Liver (tissue), 9 donors: ENCODE measurements around the gene MRRF. TPM values are rescaled to one million over a fixed set of nuclear protein-coding genes. Genes with fewer than 3 reads are reported as not detected.
"Not testable (repeated sequence)": the region's sequence is repeated elsewhere in the genome, so short reads cannot be mapped to it uniquely, and the experiment has no call there.

Source experiments
- DNase-seq: peaks from one replicate; pipeline ENCODE4 v3.0.0-alpha.2; 2017; ENCODE audit warnings: low spot score
- H3K27ac ChIP-seq, 2 donors: one replicate each; pipeline ENCODE4 v1.7.0; 2013; ENCODE audit warnings: inconsistent platforms in 2 of 2, low read length in 2 of 2, control low read depth in 1 of 2, low read depth in 1 of 2, mild to moderate bottlenecking in 1 of 2
- H3K27me3 ChIP-seq, 4 donors: one replicate each; pipeline versions ENCODE4 v1.6.1 to v1.7.0; 2013; ENCODE audit warnings: low read length in 3 of 4, inconsistent platforms in 1 of 4, mild to moderate bottlenecking in 1 of 4, moderate library complexity in 1 of 4; ENCODE audit not compliant: control insufficient read depth in 4 of 4, insufficient read depth in 4 of 4
- H3K36me3 ChIP-seq, 4 donors: one replicate each; pipeline versions ENCODE4 v1.6.1 to v1.7.0; 2013; ENCODE audit warnings: low read length in 3 of 4, mild to moderate bottlenecking in 3 of 4, low read depth in 1 of 4, moderate library complexity in 1 of 4; ENCODE audit not compliant: control insufficient read depth in 4 of 4, insufficient read depth in 3 of 4
- H3K4me1 ChIP-seq, 4 donors: one replicate each; pipeline versions ENCODE4 v1.6.1 to v1.7.0; 2013; ENCODE audit warnings: low read length in 3 of 4, mild to moderate bottlenecking in 3 of 4, moderate library complexity in 1 of 4; ENCODE audit not compliant: control insufficient read depth in 4 of 4, insufficient read depth in 4 of 4
- H3K4me3 ChIP-seq, 3 donors: one replicate each; pipeline versions ENCODE4 v1.6.1 to v1.7.0; 2013; ENCODE audit warnings: low read length in 3 of 3, control low read depth in 1 of 3, low read depth in 1 of 3, mild to moderate bottlenecking in 1 of 3
- H3K9ac ChIP-seq, 2 donors: one replicate each; pipeline ENCODE4 v1.7.0; 2013; ENCODE audit warnings: low read length in 2 of 2, mild to moderate bottlenecking in 2 of 2, moderate library complexity in 2 of 2, control low read depth in 1 of 2, low read depth in 1 of 2
- H3K9me3 ChIP-seq, 4 donors: one replicate each; pipeline versions ENCODE4 v1.6.1 to v1.7.0; 2013; ENCODE audit warnings: low read length in 3 of 4; ENCODE audit not compliant: control insufficient read depth in 4 of 4
- ATF3 ChIP-seq: IDR thresholded peaks from 2 replicates; pipeline ENCODE4 v1.6.1; 2016; ENCODE audit warnings: antibody characterized with exemption
- CTCF ChIP-seq: fragments of 150-350 bp; IDR thresholded peaks from 2 replicates; pipeline ENCODE4 v1.5.1; 2017; ENCODE audit warnings: improper control_type of control experiment, low read depth, low read length; ENCODE audit not compliant: missing input control
- EGR1 ChIP-seq, 2 donors: IDR thresholded peaks; 2 replicates each; pipeline ENCODE4 v1.6.1; 2016 to 2018; ENCODE audit warnings: antibody characterized with exemption in 2 of 2, low read depth in 2 of 2
- GABPA ChIP-seq, 2 donors: IDR thresholded peaks in 1 of 2; conservative IDR thresholded peaks in 1 of 2; 2 replicates each; pipeline ENCODE4 v1.6.1; 2016; ENCODE audit warnings: antibody characterized with exemption in 2 of 2, mild to moderate bottlenecking in 1 of 2, moderate library complexity in 1 of 2
- HNF4A ChIP-seq, 2 donors: conservative IDR thresholded peaks; 2 replicates each; pipeline ENCODE4 v1.6.1; 2016; ENCODE audit warnings: antibody characterized with exemption in 2 of 2, mild to moderate bottlenecking in 2 of 2
- JUND ChIP-seq, 2 donors: IDR thresholded peaks; 2 replicates each; pipeline ENCODE4 v1.6.1; 2016; ENCODE audit warnings: antibody characterized with exemption in 2 of 2
- MAX ChIP-seq: IDR thresholded peaks from 2 replicates; pipeline ENCODE4 v1.6.1; 2016; ENCODE audit warnings: antibody characterized with exemption
- NR2F2 ChIP-seq: IDR thresholded peaks from 2 replicates; pipeline ENCODE4 v1.6.1; 2016; ENCODE audit warnings: antibody characterized with exemption
- RAD21 ChIP-seq, 2 donors: IDR thresholded peaks; 2 replicates each; pipeline ENCODE4 v1.6.1; 2016; ENCODE audit warnings: antibody characterized with exemption in 2 of 2, mild to moderate bottlenecking in 2 of 2
- REST ChIP-seq: IDR thresholded peaks from 2 replicates; pipeline ENCODE4 v1.6.1; 2016; ENCODE audit warnings: antibody characterized with exemption, mild to moderate bottlenecking
- RXRA ChIP-seq, 2 donors: IDR thresholded peaks; 2 replicates each; pipeline ENCODE4 v1.6.1; 2017 to 2018; ENCODE audit warnings: antibody characterized with exemption in 2 of 2, mild to moderate bottlenecking in 1 of 2
- SP1 ChIP-seq: IDR thresholded peaks from 2 replicates; pipeline ENCODE4 v1.6.1; 2018; ENCODE audit warnings: antibody characterized with exemption, mild to moderate bottlenecking
- TAF1 ChIP-seq: conservative IDR thresholded peaks from 2 replicates; pipeline ENCODE4 v1.6.1; 2016; ENCODE audit warnings: antibody characterized with exemption, mild to moderate bottlenecking
- ZBTB33 ChIP-seq: IDR thresholded peaks from 2 replicates; pipeline ENCODE4 v1.6.1; 2016; ENCODE audit warnings: antibody characterized with exemption
- WGBS: extraction: QIAGEN DNeasy Blood & Tissue Kit; methylation state at CpG from one replicate; pipeline ENCODE4 v1.1.7; 2013; 5-methylcytosine and 5-hydroxymethylcytosine counted together
- polyA plus RNA-seq, 2 donors: library from polyadenylated mRNA; stranded (reverse) in 1 of 2; unstranded in 1 of 2; fragments of 200-250 nt in 1 of 2; fragments of >200 nt in 1 of 2; fragmentation: Nextera tagmentation in 1 of 2; extraction: Ambion mirVana in 1 of 2; gene quantifications; one replicate each; pipeline versions ENCODE4 v1.2.1 to v1.2.3, GENCODE V29; 2013 to 2015
- total RNA-seq, 2 donors: library from RNA; depleted of rRNA; stranded (reverse); fragments of >200 nt; gene quantifications; one replicate each; pipeline ENCODE4 v1.2.3, GENCODE V29; 2014
- donor health status: healthy.
- donor health status: healthy.
- donor health status: healthy.
- donor health status: healthy.
- donor health status: healthy.

Gene MRRF
- total and polyA plus RNA-seq, 4 donors: 15.4 to 30.9 (median 22.3) TPM

- Histone ChIP-seq H3K9me3 (no peaks in the 10 kb centered on the region), H3K4me1 (peaks cover 4 to 14% (median 12%) of the 10 kb centered on the region in 4 donors), H3K9ac (no peak overlapping the region), H3K27me3 (no peaks in the 10 kb centered on the region), H3K27ac (no peak overlapping the region), H3K36me3 (peaks cover 5 to 19% (median 14%) of the 10 kb centered on the region in 4 donors), H3K4me3 (no peak overlapping the region)
- 83% methylated on average over 2 of the region's 2 CpGs for WGBS
- no peak for DNase-seq
- no peak for TF ChIP-seq HNF4A (conservative IDR thresholded peaks at IDR 0.05)
- TF ChIP-seq CTCF: no peak
- no peak for TF ChIP-seq RAD21 (IDR thresholded peaks at IDR 0.05)
- no peak for TF ChIP-seq SP1
- no peak for TF ChIP-seq MAX
- TF ChIP-seq TAF1: no peak
- TF ChIP-seq EGR1 (IDR thresholded peaks at IDR 0.05; ENCODE audit: low read depth in 2 of 2): no peak
- no peak for TF ChIP-seq RXRA (IDR thresholded peaks at IDR 0.05)
- TF ChIP-seq NR2F2: no peak
- TF ChIP-seq REST: no peak
- TF ChIP-seq GABPA (IDR thresholded peaks at IDR 0.05 in 1 of 2, conservative IDR thresholded peaks at IDR 0.05 in 1 of 2): no peak
- no peak for TF ChIP-seq JUND (IDR thresholded peaks at IDR 0.05)
- TF ChIP-seq ATF3: no peak
- no peak for TF ChIP-seq ZBTB33
Measured at GRCh38 chr9:122322553-122322952, 57.9 kb downstream of the MRRF start.

GRCh38 chr9:122324665-122325064 is 60.0 kb downstream of the MRRF start:
- H3K9ac ChIP-seq, DNase-seq, H3K4me3 ChIP-seq, H3K9me3 ChIP-seq, H3K27me3 ChIP-seq: not testable (repeated sequence)
- H3K4me1 ChIP-seq: peaks cover 4 to 14% (median 12%) of the 10 kb centered on the region in 4 donors
- peaks cover 4 to 23% (median 12%) of the 10 kb centered on the region in 4 donors for H3K36me3 ChIP-seq
- peak overlapping the region in 1 of 2 donors; percentile 40 for H3K27ac ChIP-seq
- 83% methylated on average over 1 of the region's 1 CpG for WGBS
